ENCODE measurements around the gene GLE1.

Gene GLE1

GRCh38 chr9:128504485-128505413 lies at the start of gene GLE1:
GLE1 (plus strand) TSS chr9:128504719; CDS start chr9:128504806, 87 bp downstream.
- peak; percentile 80 for DNase-seq (ENCODE audit: low spot score)
- no peak for FAIRE-seq

GRCh38 chr9:128454991-128455390 lies 49.5 kb upstream of the GLE1 start:
- FAIRE-seq = no peak
- no peak for DNase-seq (ENCODE audit: low spot score)

- DNase-seq (ENCODE audit: low spot score) (peak; percentile 91), FAIRE-seq (peak; percentile 82)
Measured at GRCh38 chr9:128455849-128456612, 48.5 kb upstream of the GLE1 start, which contains the start of gene ODF2. ODF2 (plus strand) TSS chr9:128456006; CDS start chr9:128456092, 86 bp downstream.

- DNase-seq (ENCODE audit: low spot score) (peak; percentile 66), FAIRE-seq (no peak)
Measured at GRCh38 chr9:128456613-128457061, 47.9 kb upstream of the GLE1 start.

- DNase-seq (ENCODE audit: low spot score) = no peak
- no peak for FAIRE-seq
Measured at GRCh38 chr9:128457207-128457606, 47.3 kb upstream of the GLE1 start.

- no peak for DNase-seq (ENCODE audit: low spot score)
- no peak for FAIRE-seq
Measured at GRCh38 chr9:128459011-128459410, 45.5 kb upstream of the GLE1 start.

GRCh38 chr9:128469070-128469469 lies 35.4 kb upstream of the GLE1 start:
- no peak for DNase-seq (ENCODE audit: low spot score)
- no peak for FAIRE-seq

- FAIRE-seq = peak; percentile 33
- no peak for DNase-seq (ENCODE audit: low spot score)
Measured at GRCh38 chr9:128470560-128470959, 34.0 kb upstream of the GLE1 start.

- no peak for DNase-seq (ENCODE audit: low spot score)
- FAIRE-seq = no peak
Measured at GRCh38 chr9:128473104-128473503, 31.4 kb upstream of the GLE1 start.

- FAIRE-seq (no peak), DNase-seq (ENCODE audit: low spot score) (no peak)
Measured at GRCh38 chr9:128475867-128476266, 28.7 kb upstream of the GLE1 start.

- FAIRE-seq (no peak), DNase-seq (ENCODE audit: low spot score) (no peak)
Measured at GRCh38 chr9:128479262-128479661, 25.3 kb upstream of the GLE1 start.

- DNase-seq (ENCODE audit: low spot score) = no peak
- no peak for FAIRE-seq
Measured at GRCh38 chr9:128481561-128481960, 23.0 kb upstream of the GLE1 start.

- FAIRE-seq = no peak
- DNase-seq (ENCODE audit: low spot score) = no peak
Measured at GRCh38 chr9:128482186-128482585, 22.3 kb upstream of the GLE1 start.

GRCh38 chr9:128484686-128485413 lies 19.7 kb upstream of the GLE1 start:
- no peak for DNase-seq (ENCODE audit: low spot score)
- no peak for FAIRE-seq

- no peak for DNase-seq (ENCODE audit: low spot score)
- no peak for FAIRE-seq
Measured at GRCh38 chr9:128485414-128485855, 19.1 kb upstream of the GLE1 start.

- no peak for DNase-seq (ENCODE audit: low spot score)
- FAIRE-seq = no peak
Measured at GRCh38 chr9:128486201-128486600, 18.3 kb upstream of the GLE1 start.

GRCh38 chr9:128493424-128493823 lies 11.1 kb upstream of the GLE1 start:
- DNase-seq (ENCODE audit: low spot score) (no peak), FAIRE-seq (no peak)

- no peak for DNase-seq (ENCODE audit: low spot score)
Measured at GRCh38 chr9:128494108-128494745, 10.3 kb upstream of the GLE1 start.

GRCh38 chr9:128494746-128495129 lies 9.8 kb upstream of the GLE1 start:
- DNase-seq (ENCODE audit: low spot score) (no peak), FAIRE-seq (no peak)

More at GRCh38 chr9:128494108-128494745, 10.3 kb upstream of the GLE1 start:
- FAIRE-seq = no peak

GRCh38 chr9:128495296-128495695 lies 9.2 kb upstream of the GLE1 start:
- no peak for DNase-seq (ENCODE audit: low spot score)
- no peak for FAIRE-seq

Measured in RCC 7860 (cell line).